Stimulated activated CD8-positive, alpha-beta memory T cell treated with anti-CD3 and anti-CD28 coated beads, Interleukin-7, amount 100 ng/mL, for 4 hours (primary cell): Measurements from ENCODE around the gene SERHL2.
"Not testable (repeated sequence)": the region's sequence is repeated elsewhere in the genome, so short reads cannot be mapped to it uniquely, and the experiment has no call there.

ENCODE experiments used
- DNase-seq, 2 donors: peaks; one replicate each; pipeline ENCODE4 v3.0.0-alpha.2; 2020; ENCODE audit warnings: low read depth in 2 of 2

Gene SERHL2

GRCh38 chr22:42535082-42535731 is 18.5 kb upstream of the SERHL2 start:
- not testable (repeated sequence) for DNase-seq

- DNase-seq: no peak
Observed at GRCh38 chr22:42536166-42536565, 17.6 kb upstream of the SERHL2 start.

GRCh38 chr22:42536634-42537033 is 17.1 kb upstream of the SERHL2 start:
- DNase-seq: not testable (repeated sequence)

- DNase-seq: not testable (repeated sequence)
Observed at GRCh38 chr22:42537199-42537831, 16.4 kb upstream of the SERHL2 start.

DNA sequence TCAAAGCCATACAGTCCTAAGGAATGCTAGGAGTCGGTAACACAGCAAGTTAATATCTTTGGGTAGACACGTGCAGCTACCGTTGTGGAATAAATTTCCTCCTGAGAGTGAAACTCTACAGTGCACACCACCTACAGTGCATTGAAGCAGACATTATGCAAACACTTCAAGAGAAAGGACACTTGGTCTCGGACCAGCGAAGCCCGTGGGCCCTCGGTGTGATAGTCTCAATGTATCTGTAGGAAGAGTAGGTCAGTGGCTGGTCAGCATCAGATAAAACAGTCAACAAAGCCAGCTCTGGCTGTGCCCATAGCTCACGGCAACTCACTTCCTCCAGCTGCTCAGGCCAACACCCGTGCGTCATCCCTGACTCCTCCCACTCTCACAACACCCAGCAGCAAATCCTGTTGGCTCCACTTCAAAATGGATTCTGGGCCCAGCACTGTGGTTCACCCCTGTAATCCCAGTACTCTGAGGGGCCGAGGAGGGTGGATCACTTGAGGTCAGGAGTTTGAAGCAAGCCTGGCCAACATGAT is 14.5 kb upstream of the SERHL2 start:
- not testable (repeated sequence) for DNase-seq

DNA sequence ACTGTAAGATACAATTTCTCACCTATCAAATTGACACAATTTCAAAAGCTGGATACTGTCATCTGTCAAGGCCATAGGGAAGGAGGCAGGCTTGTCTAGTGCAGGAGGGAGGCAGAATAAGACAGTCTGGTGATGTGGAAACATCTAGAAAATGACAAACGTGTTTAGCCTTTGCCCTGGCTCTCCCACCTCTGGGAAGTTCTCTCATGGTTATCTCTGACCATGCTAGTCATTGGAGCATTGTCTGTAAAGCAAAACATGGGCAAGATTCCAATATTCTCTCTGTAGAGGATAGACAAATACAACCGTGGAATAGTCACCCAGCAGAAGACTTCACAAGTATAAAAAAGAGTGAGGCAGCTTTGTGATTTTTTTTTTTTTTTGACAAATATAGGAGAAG is 9.1 kb upstream of the SERHL2 start:
- DNase-seq: no peak

- DNase-seq: no peak
Observed at GRCh38 chr22:42547562-42547961, 6.2 kb upstream of the SERHL2 start.

DNA sequence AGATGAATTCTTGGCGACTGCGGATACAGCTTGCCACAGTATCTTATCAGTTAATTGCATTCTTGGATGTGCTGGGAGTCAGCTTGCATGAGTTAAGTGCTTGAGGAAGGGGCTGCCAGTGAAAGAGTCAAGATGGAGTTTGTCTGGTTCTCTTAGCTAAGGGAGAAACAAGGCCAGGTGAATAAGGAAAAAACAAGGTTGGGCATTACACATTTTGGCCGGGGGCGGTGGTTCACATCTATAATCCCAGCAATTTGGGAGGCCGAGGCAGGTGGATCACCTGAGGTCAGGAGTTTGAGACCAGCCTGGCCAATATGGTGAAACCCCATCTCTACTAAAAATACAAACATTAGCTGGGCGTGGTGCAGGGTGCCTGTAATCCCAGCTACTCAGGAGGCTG is 5.6 kb upstream of the SERHL2 start:
- not testable (repeated sequence) for DNase-seq

- DNase-seq: no peak
Observed at GRCh38 chr22:42548597-42549330, 5.0 kb upstream of the SERHL2 start.

DNA sequence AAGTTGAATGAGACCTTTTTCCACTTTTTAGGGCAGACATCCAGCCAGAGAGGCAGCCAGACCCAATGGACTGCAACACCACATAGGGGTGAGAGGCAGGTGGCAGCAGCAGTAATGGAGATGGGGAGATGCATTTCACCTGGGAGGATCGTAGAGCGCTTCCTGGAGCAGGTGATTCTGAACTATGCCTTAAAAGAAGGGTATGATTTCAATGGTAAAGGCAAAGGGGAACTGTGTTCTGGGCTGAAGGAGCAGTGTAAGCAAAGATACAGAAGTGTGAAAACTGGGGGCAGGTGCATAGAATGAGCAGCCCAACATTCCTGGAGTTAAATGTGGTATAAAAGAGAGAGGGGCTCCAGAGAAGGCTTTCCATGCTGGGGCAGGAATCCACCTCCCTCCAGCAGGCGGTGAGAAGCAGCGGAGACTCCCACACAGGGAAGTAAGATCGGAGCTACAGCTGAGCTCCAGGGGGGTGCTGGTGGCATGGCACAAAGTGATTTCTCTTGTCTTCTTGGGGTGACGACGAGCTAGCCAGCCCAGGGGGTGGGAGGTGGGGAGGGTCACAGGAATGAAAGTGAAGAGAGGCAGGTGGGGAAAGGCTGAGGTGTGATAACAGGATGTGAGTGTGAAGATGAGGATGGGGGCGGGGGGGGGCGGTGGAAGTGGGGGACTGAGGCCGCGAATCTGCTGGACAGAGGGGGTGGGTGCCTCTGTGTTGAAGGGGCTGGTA is 4.3 kb upstream of the SERHL2 start:
- DNase-seq: no peak

DNA sequence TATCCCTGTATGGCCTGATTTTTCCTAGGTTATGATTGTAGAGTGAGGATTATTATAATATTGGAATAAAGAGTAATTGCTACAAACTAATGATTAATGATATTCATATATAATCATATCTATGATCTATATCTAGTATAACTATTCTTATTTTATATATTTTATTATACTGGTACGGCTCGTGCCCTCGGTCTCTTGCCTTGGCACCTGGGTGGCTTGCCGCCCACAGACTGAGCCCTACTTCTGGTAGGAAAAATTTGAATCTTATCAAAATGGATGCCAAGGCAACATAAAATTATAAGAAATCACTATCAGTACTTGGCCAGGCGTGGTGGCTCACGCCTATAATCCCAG is 1.5 kb upstream of the SERHL2 start:
- DNase-seq: not testable (repeated sequence)

DNA sequence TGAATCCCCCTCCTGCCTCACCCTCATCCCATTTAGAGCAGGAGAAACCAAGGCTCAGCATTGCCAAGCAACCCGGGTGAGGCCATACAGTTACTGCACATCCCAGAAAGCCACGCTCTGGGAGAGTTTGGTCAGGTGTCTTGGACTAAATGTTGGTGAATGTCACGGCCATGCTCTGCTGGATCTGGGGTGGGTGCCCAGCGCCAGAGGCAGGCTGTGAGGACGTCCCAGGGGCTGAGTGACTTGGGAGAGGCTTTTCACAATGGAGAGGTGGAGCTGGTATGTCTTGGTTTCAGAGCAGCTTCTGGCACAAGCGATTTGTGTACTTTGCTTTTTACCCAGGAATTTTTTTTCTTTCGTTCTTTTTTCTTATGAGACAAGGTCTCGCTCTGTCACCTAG is 6.6 kb downstream of the SERHL2 start:
- no peak for DNase-seq

DNA sequence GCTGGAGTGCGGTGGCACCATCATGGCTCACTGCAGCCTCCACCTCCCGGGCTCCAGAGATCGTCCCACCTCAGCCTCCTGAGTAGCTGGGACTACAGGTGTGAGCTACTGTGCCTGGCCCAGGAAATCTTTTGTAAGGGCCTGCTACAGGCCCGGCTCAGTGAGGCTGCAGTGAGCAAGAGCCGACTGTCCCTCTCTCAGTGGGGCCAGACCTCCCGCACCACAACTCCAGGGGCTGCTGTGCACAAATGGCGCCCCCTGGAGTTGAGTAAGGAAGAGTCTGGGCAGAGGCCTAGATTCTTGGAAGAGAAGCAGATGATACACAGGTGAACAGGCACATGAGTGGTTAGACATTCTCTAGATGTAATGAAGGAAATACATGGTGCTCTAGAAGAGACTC is 7.0 kb downstream of the SERHL2 start:
- DNase-seq: no peak

- no peak for DNase-seq
Observed at GRCh38 chr22:42561856-42562255, 8.1 kb downstream of the SERHL2 start.

- DNase-seq: no peak
Observed at GRCh38 chr22:42562279-42562678, 8.5 kb downstream of the SERHL2 start.

- DNase-seq: no peak
Observed at GRCh38 chr22:42562684-42563083, 8.9 kb downstream of the SERHL2 start.

GRCh38 chr22:42563943-42564342 is 10.2 kb downstream of the SERHL2 start:
- DNase-seq: not testable (repeated sequence)

- no peak for DNase-seq
Observed at GRCh38 chr22:42564699-42565098, 10.9 kb downstream of the SERHL2 start.

- DNase-seq: no peak
Observed at GRCh38 chr22:42565956-42566355, 12.2 kb downstream of the SERHL2 start.

- DNase-seq: not testable (repeated sequence)
Observed at GRCh38 chr22:42567950-42568349, 14.2 kb downstream of the SERHL2 start.

DNA sequence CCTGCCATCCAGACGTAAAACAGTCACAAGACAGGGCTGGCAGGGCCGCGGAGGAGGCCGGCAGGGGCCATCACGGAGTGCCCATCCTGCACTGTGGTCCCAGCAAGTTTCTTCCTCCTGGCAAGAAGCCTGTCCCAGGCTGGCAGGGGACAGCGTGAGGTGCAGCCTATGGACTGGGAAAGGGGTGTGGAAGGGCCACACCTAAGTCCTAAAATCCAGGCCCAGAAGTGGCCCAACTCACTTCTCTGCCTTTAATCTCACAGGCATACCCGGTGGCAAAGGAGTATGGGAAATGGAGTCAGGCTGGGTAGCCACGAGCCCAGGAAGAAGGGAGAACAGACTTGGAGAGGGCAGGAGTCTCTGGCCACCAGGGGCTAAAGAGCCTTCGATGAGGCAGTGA is 16.8 kb downstream of the SERHL2 start:
- not testable (repeated sequence) for DNase-seq

- DNase-seq: not testable (repeated sequence)
Observed at GRCh38 chr22:42571068-42571467, 17.3 kb downstream of the SERHL2 start.
